ENCODE data around the gene GALNT17.

GALNT17 gene

DNA sequence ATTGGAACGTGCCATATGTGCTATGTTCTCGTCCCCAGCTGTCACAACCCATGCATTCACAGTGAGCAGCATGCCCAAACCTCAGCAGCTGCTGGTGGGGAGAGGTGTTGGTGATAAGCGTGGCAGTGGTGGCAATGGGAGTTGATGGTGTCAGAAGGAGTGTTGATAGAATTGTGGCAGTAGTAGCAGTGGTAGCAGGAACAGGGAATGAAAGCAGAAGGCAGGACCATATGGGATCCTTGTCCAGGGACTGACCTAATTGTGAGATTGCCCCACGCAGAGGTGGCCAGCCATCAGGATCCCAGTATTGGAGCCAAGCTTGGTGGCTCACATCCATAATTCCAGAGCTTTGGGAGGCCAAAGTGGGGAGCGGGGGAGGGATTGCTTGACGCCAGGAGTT, 276.3 kb downstream of the GALNT17 start:
- TF ChIP-seq, protein P1, sequence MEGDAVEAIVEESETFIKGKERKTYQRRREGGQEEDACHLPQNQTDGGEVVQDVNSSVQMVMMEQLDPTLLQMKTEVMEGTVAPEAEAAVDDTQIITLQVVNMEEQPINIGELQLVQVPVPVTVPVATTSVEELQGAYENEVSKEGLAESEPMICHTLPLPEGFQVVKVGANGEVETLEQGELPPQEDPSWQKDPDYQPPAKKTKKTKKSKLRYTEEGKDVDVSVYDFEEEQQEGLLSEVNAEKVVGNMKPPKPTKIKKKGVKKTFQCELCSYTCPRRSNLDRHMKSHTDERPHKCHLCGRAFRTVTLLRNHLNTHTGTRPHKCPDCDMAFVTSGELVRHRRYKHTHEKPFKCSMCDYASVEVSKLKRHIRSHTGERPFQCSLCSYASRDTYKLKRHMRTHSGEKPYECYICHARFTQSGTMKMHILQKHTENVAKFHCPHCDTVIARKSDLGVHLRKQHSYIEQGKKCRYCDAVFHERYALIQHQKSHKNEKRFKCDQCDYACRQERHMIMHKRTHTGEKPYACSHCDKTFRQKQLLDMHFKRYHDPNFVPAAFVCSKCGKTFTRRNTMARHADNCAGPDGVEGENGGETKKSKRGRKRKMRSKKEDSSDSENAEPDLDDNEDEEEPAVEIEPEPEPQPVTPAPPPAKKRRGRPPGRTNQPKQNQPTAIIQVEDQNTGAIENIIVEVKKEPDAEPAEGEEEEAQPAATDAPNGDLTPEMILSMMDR (conservative IDR thresholded peaks at IDR 0.05): no peak
- no peak overlapping the region for H3K27ac ChIP-seq

DNA sequence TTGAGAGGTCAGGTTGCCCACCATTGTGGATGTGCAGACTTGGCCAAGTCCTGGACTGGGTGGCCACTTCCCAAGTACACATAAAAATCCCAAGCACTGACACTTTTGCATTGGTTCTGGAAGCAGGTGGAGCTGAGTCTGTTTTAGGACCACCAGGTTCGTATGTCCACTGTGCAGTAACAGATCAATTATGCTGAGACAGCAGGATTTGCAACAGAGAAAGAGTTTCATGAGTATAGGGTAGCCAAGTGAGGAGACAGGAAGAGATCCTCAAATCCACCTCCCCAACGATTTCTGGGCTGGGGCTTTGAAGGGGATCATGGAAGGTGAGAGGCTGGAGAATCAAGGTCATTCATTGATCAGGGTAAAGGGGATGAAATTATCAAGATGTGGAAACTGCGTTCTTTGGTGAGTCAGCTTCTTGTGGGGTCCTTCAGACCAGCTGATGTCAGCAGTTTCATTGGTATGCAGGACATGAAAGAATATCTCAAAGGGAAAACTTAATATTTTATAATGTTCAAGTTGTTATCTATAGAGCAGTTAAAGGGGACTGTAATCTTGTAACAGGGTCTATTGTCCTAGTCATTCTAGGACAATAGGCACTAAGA, 277.7 kb downstream of the GALNT17 start:
- TF ChIP-seq, protein P1 (conservative IDR thresholded peaks at IDR 0.05): no peak

DNA sequence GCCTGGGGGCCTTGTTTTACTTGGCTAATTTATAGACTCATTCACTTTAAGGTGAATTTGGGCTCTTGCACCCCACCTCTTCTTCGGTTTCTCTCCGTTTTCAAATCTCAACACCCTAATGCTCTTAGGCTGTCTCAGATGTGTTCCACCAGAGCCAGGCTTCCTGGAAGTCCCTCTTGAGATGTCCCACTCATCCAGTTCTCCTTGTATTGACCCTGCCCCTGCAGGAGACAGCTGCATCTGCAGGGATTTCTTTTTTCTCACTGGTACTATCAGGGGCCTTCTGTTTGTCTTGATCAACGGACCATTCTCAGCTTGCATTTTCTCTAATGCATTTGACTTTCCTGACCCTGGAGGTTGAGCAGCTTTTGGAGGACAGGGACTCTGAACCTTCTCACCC, 279.5 kb downstream of the GALNT17 start:
- TF ChIP-seq, protein P1 (conservative IDR thresholded peaks at IDR 0.05): no peak
- no peak overlapping the region for H3K27ac ChIP-seq

More for the DNA sequence above, 277.7 kb downstream of the GALNT17 start:
- no peak overlapping the region for H3K27ac ChIP-seq

- TF ChIP-seq, protein P1 (conservative IDR thresholded peaks at IDR 0.05): no peak
- H3K27ac ChIP-seq: no peak overlapping the region
Measured at GRCh38 chr7:71414490-71414889, 282.5 kb downstream of the GALNT17 start.

DNA sequence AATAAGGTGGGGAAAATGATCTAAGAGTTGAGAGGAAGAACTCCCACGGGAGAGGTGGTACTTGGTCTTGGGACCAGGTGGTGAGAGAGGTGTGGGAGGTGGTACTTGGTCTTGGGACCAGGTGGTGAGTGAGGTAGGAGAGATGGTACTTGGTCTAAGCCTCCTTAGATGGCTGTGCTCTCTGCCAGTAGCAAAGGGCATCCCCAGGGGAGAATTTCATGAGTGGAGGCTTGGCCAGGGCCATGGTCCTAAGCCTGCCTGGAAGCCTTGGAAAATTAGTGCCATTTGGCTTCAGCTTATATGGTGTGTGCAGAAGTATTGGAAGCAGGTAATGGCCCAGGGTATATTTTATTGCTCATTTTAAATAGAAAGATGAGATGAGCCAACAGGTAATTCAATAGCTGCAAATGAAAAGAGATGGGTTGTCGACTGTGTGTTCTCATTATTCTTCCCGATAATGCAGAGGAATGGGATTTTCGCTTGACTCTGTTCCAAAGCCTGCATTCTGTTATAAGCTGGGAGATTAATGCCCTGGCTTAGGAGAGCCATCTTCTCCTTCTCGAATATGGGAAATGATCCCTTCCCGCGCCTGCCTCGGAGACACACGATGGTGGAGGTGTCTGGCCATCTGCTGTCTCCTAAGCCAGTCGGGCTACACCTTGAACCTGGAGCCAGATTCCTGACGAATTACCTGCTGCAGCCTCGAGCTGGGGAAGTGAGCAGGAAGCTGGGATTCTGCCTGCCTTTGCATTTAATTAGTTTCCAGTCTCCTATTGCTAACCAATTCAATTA, 287.8 kb downstream of the GALNT17 start:
- TF ChIP-seq, protein P1 (conservative IDR thresholded peaks at IDR 0.05): no peak
- no peak overlapping the region for H3K27ac ChIP-seq

- TF ChIP-seq, protein P1 (conservative IDR thresholded peaks at IDR 0.05): no peak
- no peak overlapping the region for H3K27ac ChIP-seq
Measured at GRCh38 chr7:71422104-71422503, 290.2 kb downstream of the GALNT17 start.

DNA sequence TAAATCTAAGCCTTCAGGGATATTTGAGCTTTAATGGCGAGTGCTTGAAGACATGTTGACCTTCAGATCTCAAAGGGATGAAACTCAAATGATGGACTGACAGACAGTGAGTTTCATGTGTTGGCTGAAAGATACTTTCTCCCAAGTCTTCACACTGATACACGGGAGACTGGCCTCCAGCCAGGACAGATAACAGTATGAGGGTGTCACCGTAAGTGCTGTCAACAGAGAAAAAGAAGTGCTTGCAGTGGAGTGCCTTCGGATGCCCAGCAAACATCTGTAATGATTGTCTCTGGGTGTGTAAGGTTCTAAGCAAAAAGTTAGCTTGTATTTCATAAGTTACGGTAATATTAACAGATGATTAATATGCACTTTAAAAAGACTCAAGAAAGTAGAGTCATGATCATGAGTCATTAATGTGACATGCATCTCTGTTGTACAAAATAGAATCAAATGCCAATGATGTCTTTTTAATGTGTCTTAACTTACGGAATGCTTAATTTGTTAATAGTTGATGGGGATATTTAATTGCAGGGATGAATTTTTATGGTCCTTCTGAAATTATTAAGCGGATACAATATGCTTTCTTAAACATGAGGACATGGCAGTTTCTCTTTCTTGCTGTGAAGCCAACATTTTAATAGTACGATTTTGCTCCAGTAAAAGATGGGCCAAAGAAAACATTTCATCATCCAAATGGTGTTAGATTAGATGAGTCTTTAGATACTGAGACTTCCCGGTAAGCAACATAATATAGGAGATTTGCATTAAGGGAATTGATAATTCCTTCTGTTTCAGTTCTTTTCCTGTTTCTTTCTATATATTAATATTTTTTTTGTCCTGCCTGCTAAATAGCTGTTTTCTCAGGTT, 292.5 kb downstream of the GALNT17 start:
- TF ChIP-seq, protein P1 (conservative IDR thresholded peaks at IDR 0.05): no peak
- H3K27ac ChIP-seq: no peak overlapping the region
